GM19468 (cell line): ENCODE results near the gene ZBTB7B.

ENCODE experiments used
- ATAC-seq: cut with Tn5 transposase; IDR thresholded peaks from one replicate; pipeline ENCODE4 v1.9.1; 2021; ENCODE audit warnings: mild to moderate bottlenecking, moderate library complexity, moderate number of reproducible peaks; ENCODE audit not compliant: unreplicated experiment; ENCODE audit errors: extremely low read depth

The ZBTB7B gene

GRCh38 chr1:155049651-155050559 lies 47.3 kb downstream of the ZBTB7B start:
- ATAC-seq = no peak

- peak; percentile 25 for ATAC-seq
Measured at GRCh38 chr1:155050560-155051341, 48.1 kb downstream of the ZBTB7B start, which contains the start of gene ADAM15. ADAM15 (plus strand) TSS chr1:155051316; CDS start chr1:155051387, 71 bp downstream.

GRCh38 chr1:155051342-155051776 lies 48.8 kb downstream of the ZBTB7B start:
- no peak for ATAC-seq

GRCh38 chr1:155051777-155052398 lies 49.3 kb downstream of the ZBTB7B start:
- no peak for ATAC-seq

- no peak for ATAC-seq
Measured at GRCh38 chr1:155052439-155053395, 50.1 kb downstream of the ZBTB7B start.

- ATAC-seq = no peak
Measured at GRCh38 chr1:155053531-155054105, 51.0 kb downstream of the ZBTB7B start.

- no peak for ATAC-seq
Measured at GRCh38 chr1:155057104-155057503, 54.5 kb downstream of the ZBTB7B start.

- no peak for ATAC-seq
Measured at GRCh38 chr1:155057788-155058211, 55.2 kb downstream of the ZBTB7B start.

GRCh38 chr1:155060736-155061135 lies 58.1 kb downstream of the ZBTB7B start:
- no peak for ATAC-seq

- ATAC-seq = no peak
Measured at GRCh38 chr1:155061381-155062150, 59.0 kb downstream of the ZBTB7B start.

- ATAC-seq = no peak
Measured at GRCh38 chr1:155062151-155062686, 59.6 kb downstream of the ZBTB7B start.

- no peak for ATAC-seq
Measured at GRCh38 chr1:155062702-155063411, 60.3 kb downstream of the ZBTB7B start.

GRCh38 chr1:155063550-155064110 lies 61.0 kb downstream of the ZBTB7B start, which contains the start of gene EFNA4:
EFNA4 (plus strand) TSS chr1:155063740; CDS start chr1:155063824, 84 bp downstream.
- peak; percentile 24 for ATAC-seq

- no peak for ATAC-seq
Measured at GRCh38 chr1:155064111-155064831, 61.7 kb downstream of the ZBTB7B start.

- ATAC-seq = no peak
Measured at GRCh38 chr1:155064832-155065429, 62.3 kb downstream of the ZBTB7B start.

- no peak for ATAC-seq
Measured at GRCh38 chr1:155066777-155067176, 64.2 kb downstream of the ZBTB7B start.
